ENCODE data around the gene C1QTNF8. TPM values are rescaled to one million over a fixed set of nuclear protein-coding genes. Genes with fewer than 3 reads are reported as not detected.

C1QTNF8 gene
- total RNA-seq, 4 donors from 2014 or later = not detected

- TF ChIP-seq POLR2A (IDR thresholded peaks at IDR 0.05; ENCODE audit: low read depth) = no peak
- TF ChIP-seq, protein P1, sequence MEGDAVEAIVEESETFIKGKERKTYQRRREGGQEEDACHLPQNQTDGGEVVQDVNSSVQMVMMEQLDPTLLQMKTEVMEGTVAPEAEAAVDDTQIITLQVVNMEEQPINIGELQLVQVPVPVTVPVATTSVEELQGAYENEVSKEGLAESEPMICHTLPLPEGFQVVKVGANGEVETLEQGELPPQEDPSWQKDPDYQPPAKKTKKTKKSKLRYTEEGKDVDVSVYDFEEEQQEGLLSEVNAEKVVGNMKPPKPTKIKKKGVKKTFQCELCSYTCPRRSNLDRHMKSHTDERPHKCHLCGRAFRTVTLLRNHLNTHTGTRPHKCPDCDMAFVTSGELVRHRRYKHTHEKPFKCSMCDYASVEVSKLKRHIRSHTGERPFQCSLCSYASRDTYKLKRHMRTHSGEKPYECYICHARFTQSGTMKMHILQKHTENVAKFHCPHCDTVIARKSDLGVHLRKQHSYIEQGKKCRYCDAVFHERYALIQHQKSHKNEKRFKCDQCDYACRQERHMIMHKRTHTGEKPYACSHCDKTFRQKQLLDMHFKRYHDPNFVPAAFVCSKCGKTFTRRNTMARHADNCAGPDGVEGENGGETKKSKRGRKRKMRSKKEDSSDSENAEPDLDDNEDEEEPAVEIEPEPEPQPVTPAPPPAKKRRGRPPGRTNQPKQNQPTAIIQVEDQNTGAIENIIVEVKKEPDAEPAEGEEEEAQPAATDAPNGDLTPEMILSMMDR (IDR thresholded peaks at IDR 0.05) = no peak
- no peak for TF ChIP-seq EP300 (IDR thresholded peaks at IDR 0.05)
- TF ChIP-seq POLR2AphosphoS5 (IDR thresholded peaks at IDR 0.05) = no peak
- no peak overlapping the region for H3K27ac ChIP-seq (replicated peaks in 1 of 4)
- H3K27me3 ChIP-seq = peaks cover 0 to 100% (median 38%) of the 10 kb centered on the region in 4 donors
- H3K4me1 ChIP-seq = peaks cover 0 to 14% (median 0%) of the 10 kb centered on the region in 4 donors
- no peaks in the 10 kb centered on the region for H3K36me3 ChIP-seq
- 62% methylated on average over 24 of the region's 24 CpGs for WGBS
- DNase-seq (ENCODE audit: extremely low spot score) = no peak
- H3K4me3 ChIP-seq = no peak overlapping the region
- H3K9me3 ChIP-seq = no peaks in the 10 kb centered on the region
- intact Hi-C loops (cut with DNase I) = no loop called here
Measured at GRCh38 chr16:1066584-1067172, 29.4 kb downstream of the C1QTNF8 start.

DNA sequence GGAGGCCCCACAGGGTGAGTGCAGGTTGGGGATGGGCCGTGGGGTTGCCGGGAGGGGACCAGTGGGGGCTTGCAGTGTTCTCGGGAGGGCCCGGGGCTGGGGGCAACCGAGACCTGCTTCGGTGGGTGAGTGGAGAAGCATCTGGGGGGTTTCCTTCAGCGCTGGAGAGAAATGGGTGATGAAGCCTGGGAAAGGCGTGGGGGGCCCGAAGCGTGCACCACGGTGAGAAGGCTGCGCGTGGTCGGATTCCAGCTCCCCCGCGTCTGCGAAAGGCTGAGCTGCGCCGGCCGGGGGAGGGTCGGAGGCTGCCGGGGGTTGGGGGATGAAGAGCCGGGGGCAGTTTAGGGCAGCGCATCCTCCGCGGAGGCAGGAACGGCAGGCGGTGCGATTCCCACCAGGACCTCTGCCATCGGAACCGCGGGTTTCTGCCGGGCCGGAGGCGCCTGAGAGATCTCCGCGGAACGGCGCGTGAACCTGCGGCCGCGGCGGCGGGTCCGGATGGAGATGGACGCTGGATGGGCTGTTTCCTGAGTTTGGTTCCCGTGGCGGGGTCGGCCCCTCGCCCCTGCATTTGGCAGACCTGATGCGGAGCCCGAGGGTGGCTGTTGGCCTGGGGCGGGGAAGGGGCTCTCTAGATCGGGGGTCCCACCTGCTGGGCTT lies 30.4 kb downstream of the C1QTNF8 start:
- Histone ChIP-seq H3K9me3 (no peaks in the 10 kb centered on the region), H3K27ac (replicated peaks in 1 of 4) (no peak overlapping the region), H3K4me1 (peaks cover 0 to 5% (median 0%) of the 10 kb centered on the region in 4 donors), H3K36me3 (no peaks in the 10 kb centered on the region), H3K4me3 (no peak overlapping the region), H3K27me3 (peaks cover 0 to 100% (median 27%) of the 10 kb centered on the region in 4 donors)
- 22% methylated on average over 41 of the region's 55 CpGs for WGBS
- no peak for TF ChIP-seq POLR2AphosphoS5 (IDR thresholded peaks at IDR 0.05)
- TF ChIP-seq EP300 (IDR thresholded peaks at IDR 0.05) = no peak
- TF ChIP-seq POLR2A (IDR thresholded peaks at IDR 0.05; ENCODE audit: low read depth) = no peak
- TF ChIP-seq, protein P1 (IDR thresholded peaks at IDR 0.05) = no peak
- intact Hi-C loops (cut with DNase I) = no loop called here
- no peak for DNase-seq (ENCODE audit: extremely low spot score)

DNA sequence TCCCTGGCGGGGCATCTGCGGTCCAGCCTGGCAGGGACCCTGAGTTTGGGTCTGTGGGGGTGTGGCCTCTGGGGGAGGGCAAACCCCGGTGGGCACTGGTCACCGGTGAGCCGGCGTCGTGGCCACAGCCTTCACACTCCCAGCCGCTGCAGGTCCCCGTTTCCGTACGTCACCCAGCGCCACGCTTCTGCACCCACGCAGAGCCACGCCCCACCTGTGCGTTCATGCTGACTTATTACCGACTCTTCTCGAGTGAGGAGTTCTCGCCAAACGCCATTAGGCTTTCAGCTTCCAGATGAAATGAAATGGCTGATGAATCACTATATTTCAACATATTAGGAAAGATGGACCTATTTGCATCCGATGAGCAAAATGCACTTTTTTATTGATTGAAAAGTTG lies 32.3 kb downstream of the C1QTNF8 start:
- Histone ChIP-seq H3K9me3 (peaks cover 0 to 5% (median 2%) of the 10 kb centered on the region in 4 donors), H3K27ac (replicated peaks in 1 of 4) (no peak overlapping the region), H3K27me3 (peaks cover 0 to 92% (median 16%) of the 10 kb centered on the region in 4 donors), H3K4me1 (no peaks in the 10 kb centered on the region), H3K4me3 (no peak overlapping the region), H3K36me3 (no peaks in the 10 kb centered on the region)
- WGBS = 71% methylated on average over 19 of the region's 21 CpGs
- intact Hi-C loops (cut with DNase I) = no loop called here
- TF ChIP-seq POLR2A (IDR thresholded peaks at IDR 0.05; ENCODE audit: low read depth) = no peak
- TF ChIP-seq, protein P1 (IDR thresholded peaks at IDR 0.05) = no peak
- no peak for TF ChIP-seq EP300 (IDR thresholded peaks at IDR 0.05)
- no peak for TF ChIP-seq POLR2AphosphoS5 (IDR thresholded peaks at IDR 0.05)
- DNase-seq (ENCODE audit: extremely low spot score) = no peak

GRCh38 chr16:1062895-1063294 lies 33.1 kb downstream of the C1QTNF8 start:
- H3K27me3 ChIP-seq = peaks cover 0 to 92% (median 20%) of the 10 kb centered on the region in 4 donors
- WGBS = 59% methylated on average over 5 of the region's 20 CpGs
- TF ChIP-seq, protein P1 (IDR thresholded peaks at IDR 0.05) = no peak
- TF ChIP-seq POLR2A (IDR thresholded peaks at IDR 0.05; ENCODE audit: low read depth) (no peak), EP300 (IDR thresholded peaks at IDR 0.05) (no peak), POLR2AphosphoS5 (IDR thresholded peaks at IDR 0.05) (no peak)

More at GRCh38 chr16:1062895-1063294, 33.1 kb downstream of the C1QTNF8 start:
- no peaks in the 10 kb centered on the region for H3K36me3 ChIP-seq
- no peak for DNase-seq (ENCODE audit: extremely low spot score)
- no peak overlapping the region for H3K27ac ChIP-seq (replicated peaks in 1 of 4)
- H3K4me3 ChIP-seq = no peak overlapping the region
- peaks cover 0 to 7% (median 2%) of the 10 kb centered on the region in 4 donors for H3K9me3 ChIP-seq
- intact Hi-C loops (cut with DNase I) = no loop called here
- H3K4me1 ChIP-seq = no peaks in the 10 kb centered on the region

All from esophagus muscularis mucosa (tissue), 4 donors.